Loucy (cell line): ENCODE data around the gene SLC6A18.

Experiments
- EZH2phosphoT487 ChIP-seq: fragments of 200-600 bp; IDR thresholded peaks from 2 replicates; pipeline ENCODE4 v1.6.1; 2018; ENCODE audit warnings: antibody characterized with exemption, mild to moderate bottlenecking, moderate library complexity, borderline replicate concordance
- TF ChIP-seq, protein P1 (sequence below): fragments of 200-600 bp; sonication (generic); conservative IDR thresholded peaks from 2 replicates; pipeline ENCODE4 v1.5.1; 2014; ENCODE audit warnings: mild to moderate bottlenecking, antibody characterized with exemption, low read length

DNA sequence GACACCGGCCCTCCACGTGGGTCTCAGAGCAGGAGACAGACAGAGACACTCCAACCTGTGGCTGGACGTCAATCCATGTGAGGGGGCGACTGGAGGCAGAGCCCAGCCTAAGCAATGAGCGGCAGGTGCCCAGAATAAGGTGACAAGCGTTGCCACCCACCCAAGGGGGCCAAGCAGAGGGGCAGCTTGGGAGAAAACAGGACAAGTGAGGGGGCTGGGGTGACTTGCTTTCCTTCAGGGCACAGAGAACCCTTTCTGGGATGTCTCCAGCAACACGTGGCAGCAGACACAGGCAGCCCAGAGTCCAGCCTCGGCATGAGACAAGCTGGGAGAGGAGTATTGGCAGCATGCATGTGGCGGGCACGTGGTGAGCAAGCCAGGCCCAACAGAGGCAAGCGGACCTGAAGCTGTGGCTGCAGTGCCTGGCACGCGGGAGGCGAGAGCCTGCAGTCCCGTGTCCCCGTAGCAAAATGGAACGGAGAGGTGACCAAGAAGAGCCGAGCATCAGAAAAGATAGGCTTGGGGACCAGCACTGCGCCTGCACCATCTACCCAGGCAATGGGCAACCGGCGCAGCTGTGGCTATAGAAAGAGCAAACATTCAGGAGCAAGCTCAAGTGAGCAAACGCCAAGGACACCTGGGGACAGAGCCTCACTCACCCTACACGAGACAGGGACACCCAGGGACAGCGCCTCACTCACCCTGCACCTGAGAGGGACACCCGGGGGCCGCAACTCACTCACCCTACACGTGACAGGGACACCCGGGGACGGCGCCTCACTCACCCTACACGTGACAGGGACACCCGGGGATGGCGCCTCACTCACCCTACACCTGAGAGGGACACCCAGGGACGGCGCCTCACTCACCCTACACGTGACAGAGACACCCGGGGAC lies 63.5 kb downstream of the SLC6A18 start:
- TF ChIP-seq, protein P1, sequence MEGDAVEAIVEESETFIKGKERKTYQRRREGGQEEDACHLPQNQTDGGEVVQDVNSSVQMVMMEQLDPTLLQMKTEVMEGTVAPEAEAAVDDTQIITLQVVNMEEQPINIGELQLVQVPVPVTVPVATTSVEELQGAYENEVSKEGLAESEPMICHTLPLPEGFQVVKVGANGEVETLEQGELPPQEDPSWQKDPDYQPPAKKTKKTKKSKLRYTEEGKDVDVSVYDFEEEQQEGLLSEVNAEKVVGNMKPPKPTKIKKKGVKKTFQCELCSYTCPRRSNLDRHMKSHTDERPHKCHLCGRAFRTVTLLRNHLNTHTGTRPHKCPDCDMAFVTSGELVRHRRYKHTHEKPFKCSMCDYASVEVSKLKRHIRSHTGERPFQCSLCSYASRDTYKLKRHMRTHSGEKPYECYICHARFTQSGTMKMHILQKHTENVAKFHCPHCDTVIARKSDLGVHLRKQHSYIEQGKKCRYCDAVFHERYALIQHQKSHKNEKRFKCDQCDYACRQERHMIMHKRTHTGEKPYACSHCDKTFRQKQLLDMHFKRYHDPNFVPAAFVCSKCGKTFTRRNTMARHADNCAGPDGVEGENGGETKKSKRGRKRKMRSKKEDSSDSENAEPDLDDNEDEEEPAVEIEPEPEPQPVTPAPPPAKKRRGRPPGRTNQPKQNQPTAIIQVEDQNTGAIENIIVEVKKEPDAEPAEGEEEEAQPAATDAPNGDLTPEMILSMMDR = no peak
- TF ChIP-seq EZH2phosphoT487 = no peak
